GM18951 (cell line): ENCODE measurements around the gene C10orf90.
"Not testable (repeated sequence)": the region's sequence is repeated elsewhere in the genome, so short reads cannot be mapped to it uniquely, and the experiment has no call there.

ENCODE experiments used
- POLR2A ChIP-seq: IDR thresholded peaks from 4 replicates; pipeline ENCODE4 v1.6.1; 2011; ENCODE audit warnings: mild to moderate bottlenecking; ENCODE audit not compliant: insufficient read length, insufficient read depth; ENCODE audit errors: extremely low read depth
- in situ Hi-C: fragments of 300-500 bp; cut with MboI; formaldehyde crosslinking; loops from one replicate; pipeline ENCODE4 v1.12.0; 2022; ENCODE audit warnings: low sequenced_read_pairs, mixed read lengths, inconsistent platforms; ENCODE audit not compliant: unreplicated experiment

C10orf90 gene

GRCh38 chr10:126387041-126387921 lies 283.2 kb downstream of the C10orf90 start:
- TF ChIP-seq POLR2A, result no peak
- in situ Hi-C loops, result no loop called here

- in situ Hi-C loops, result no loop called here
- TF ChIP-seq POLR2A, result no peak
Measured at GRCh38 chr10:126384269-126384873, 286.1 kb downstream of the C10orf90 start.

- TF ChIP-seq POLR2A, result no peak
- in situ Hi-C loops, result no loop called here
Measured at GRCh38 chr10:126380352-126381076, 290.0 kb downstream of the C10orf90 start.

- in situ Hi-C loops, result not testable (repeated sequence)
Measured at GRCh38 chr10:126379166-126379565, 291.3 kb downstream of the C10orf90 start.

- no peak for TF ChIP-seq POLR2A
- in situ Hi-C loops, result no loop called here
Measured at GRCh38 chr10:126376956-126377355, 293.5 kb downstream of the C10orf90 start.

- in situ Hi-C loops, result no loop called here
- no peak for TF ChIP-seq POLR2A
Measured at GRCh38 chr10:126375926-126376554, 294.5 kb downstream of the C10orf90 start.

GRCh38 chr10:126375299-126375698 lies 295.2 kb downstream of the C10orf90 start:
- no peak for TF ChIP-seq POLR2A
- in situ Hi-C loops, result no loop called here
